Stimulated activated CD8-positive, alpha-beta memory T cell treated with anti-CD3 and anti-CD28 coated beads, Interleukin-4, amount 100 ng/mL, for 24 hours (primary cell): ENCODE measurements around the gene NOS1.
"Not testable (repeated sequence)": the region's sequence is repeated elsewhere in the genome, so short reads cannot be mapped to it uniquely, and the experiment has no call there.

ENCODE experiments used
- DNase-seq: peaks from one replicate; pipeline ENCODE4 v3.0.0-alpha.2; 2020; ENCODE audit warnings: low read depth

Gene NOS1

DNA sequence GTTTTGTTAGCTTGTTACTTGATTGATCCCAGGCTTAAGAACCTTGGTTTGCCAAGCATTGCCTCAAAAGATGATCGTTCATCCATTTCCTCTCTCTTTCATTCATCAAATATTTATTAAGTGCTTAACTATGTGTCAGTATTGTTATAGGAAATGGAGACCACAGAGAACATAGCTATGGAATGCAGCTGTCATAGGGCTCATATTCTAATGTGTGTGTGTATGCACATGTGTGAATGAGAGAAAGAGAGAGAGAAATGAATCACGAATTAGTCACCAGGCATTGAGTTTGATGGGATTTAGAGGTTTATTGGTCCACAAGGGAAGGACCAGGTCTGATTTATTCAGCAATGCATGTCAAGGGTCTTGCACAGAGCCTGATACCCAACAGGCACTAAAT is 100.2 kb downstream of the NOS1 start:
- no peak for DNase-seq

DNA sequence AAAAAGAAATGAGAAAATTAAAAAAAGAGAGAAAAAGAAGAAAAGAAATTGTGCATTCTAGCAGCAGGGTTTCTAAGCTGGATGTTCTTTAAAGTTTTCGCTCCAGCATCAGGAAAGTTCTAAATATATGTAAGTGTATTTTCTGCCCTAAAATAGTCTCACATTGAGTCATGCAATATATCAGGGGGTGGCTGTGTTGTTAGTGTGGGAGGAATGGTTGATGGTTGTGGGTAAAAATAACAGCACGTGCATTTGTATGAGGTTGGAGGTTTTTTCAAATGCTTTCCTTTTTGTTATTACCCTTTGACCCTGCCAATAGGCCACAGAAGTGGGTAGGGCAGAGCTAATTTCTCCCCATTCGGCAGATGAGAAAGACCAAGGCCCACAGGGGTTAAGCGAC is 106.0 kb downstream of the NOS1 start:
- DNase-seq: no peak

DNA sequence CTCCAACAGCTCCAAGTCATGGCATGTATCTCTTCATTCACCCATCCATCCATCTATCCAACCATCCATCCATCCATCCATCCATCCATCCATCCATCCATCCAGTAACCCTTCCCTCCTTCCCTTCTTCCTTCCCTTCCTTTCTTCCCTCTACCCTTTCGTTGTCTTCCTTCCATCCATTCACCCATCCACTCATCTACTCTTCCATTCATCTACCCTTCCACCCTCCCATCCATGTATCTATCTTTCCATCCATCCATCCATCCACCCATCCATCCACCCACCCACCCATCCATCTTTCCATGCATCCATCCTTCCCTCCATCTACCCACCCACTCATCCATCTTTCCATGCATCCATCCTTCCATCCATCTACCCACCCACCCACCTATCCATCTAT is 117.9 kb downstream of the NOS1 start:
- DNase-seq: no peak

DNA sequence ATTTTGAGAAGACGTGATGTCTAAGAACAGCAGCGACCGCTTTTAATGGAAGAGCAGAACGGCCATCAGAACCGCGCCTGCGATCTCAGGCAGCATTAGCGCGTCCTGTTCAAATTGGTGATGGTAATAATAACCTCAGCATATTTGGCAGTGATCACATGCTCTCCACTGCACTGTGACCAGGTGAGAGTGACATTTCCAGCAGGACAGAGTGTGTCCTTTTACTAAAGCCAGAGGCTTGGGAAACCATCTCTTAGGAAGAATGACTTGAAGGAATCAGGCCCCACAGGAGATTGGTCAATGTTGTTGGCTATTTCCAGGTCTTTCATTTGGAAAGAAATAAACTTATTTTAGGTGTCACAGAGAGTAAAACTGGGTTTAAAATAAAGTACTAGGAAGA is 119.7 kb downstream of the NOS1 start:
- DNase-seq: no peak

DNA sequence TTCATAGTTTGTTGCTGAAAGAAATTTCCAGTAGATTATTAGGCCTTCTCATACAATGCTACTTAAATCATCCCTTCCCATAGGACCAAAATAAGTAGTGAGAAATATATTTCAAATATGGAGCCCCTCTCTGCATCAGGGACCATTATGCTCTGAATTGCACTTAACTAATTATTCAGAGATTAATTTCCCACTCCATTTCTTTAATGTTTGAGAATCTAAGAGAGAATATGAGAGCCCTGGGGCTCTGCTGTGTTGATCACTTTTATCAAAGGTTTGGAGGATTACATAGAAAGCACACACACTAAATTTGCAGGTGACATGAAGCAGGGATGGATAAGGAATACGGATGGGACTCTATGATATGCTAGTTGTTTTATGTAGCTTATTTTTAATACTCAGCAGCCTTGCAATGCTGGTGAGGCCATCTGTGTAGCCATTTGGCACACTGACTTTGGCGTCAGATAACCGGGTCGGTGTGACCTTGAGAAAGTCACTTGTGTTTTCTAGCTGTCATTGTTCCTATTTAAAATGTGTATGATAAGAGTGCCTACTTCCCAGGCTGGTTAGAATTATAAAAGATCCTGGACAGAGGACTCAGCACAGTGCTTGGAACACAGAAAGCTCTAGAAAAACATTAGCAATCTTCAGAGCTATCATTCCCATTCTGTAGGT is 121.2 kb downstream of the NOS1 start:
- DNase-seq: no peak

DNA sequence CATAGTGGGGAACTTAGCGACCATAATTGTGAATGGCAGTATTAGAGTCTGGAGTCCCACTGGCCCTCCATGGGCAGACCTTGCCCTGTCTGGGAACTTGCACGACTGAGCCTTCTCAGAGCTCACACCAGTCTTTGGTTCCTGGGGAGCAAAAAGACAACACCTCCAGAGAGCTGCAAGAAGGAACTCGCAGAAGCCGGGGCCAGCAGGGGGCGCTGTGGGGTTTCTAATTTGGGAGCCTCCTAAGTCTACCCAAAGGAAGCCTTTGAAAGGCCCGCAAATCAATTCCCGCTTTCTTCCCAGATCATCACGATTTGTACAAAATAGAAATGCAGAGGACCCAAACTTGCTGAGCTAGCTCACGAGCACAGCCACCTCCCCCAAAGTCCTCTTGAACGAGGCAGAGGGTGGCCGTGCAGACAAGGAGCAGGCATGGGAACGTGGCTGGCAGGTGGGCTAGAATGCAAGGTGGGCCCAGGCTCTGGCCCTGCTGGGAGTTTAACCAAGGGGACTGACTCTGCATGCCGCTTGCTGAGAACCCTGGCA is 124.9 kb downstream of the NOS1 start:
- DNase-seq: peak; percentile 72

DNA sequence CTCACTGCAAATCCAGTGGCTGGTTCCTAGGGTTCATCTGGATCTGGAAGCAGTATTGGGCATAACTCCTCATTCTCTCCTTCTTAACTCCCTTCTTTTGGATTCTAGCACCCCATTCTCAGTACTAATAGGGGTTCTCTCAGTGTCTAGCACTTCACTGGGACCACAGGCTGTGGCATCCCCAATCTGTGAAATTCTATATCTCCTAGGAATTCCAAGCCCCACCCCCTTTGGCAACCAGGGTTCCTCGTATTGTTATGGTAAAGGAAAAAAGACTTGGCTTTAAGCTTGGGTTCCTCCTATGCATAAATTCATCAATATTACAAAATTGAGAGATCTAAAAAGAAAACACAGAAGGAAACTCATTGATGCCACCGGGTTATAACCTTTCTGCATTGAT is 126.2 kb downstream of the NOS1 start:
- DNase-seq: no peak

DNA sequence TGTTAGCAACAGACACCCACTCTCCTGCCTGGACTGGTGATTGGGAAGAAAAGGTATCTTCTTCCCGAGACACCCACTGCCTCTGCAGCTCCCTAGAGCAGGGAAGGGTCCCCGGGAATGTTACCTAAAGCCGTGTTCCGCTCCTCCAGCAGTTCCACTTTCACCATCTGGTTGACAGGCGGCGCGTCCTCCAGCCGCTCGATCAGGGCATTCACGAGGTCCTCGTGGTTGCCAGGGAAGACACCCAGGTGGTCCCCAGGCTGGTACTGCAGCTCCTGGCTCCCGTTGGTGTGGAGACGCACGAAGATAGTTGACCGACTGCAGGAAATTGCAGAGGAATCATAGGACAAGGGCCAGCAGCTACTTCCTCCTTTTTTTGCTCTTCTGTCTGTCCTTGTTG is 127.0 kb downstream of the NOS1 start:
- DNase-seq: no peak

DNA sequence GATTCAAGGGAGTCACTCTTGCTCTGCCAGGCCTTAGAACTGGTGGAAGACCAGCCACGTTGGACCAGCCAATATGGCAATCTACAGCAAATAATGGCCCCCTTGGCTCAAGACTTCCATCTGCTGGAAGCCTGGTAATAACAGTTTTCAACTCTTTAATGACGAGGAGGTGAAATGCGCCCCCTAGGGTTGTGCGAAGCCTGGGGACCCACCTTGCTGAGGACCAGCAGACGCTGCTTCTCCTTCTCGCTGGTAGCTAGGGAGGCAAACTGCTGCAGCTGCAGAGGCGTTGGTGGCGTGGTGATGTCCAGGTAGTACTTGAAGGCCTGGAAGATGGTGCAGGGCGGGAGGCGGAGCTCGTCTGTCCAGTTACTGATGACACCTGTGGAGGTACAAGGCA is 129.7 kb downstream of the NOS1 start:
- no peak for DNase-seq

DNA sequence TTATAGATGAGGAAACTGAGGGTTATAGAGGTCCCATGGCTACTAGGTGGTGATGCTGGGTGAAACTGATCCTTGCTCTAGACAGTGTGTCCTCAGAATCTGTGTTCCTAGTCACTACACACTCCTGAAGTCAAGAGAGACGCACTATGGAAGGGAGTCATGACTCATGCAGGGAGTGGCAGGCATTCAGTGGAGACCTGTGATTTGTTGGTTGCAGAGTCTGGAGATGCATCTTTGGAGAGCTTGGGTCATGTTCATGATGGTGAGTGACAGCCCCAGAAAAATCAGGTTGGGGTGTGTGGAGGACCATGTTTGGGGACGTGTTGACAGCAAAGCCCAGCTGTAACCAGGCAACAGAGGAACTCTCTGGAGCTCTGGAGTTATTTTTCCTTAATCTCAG is 133.2 kb downstream of the NOS1 start:
- no peak for DNase-seq

DNA sequence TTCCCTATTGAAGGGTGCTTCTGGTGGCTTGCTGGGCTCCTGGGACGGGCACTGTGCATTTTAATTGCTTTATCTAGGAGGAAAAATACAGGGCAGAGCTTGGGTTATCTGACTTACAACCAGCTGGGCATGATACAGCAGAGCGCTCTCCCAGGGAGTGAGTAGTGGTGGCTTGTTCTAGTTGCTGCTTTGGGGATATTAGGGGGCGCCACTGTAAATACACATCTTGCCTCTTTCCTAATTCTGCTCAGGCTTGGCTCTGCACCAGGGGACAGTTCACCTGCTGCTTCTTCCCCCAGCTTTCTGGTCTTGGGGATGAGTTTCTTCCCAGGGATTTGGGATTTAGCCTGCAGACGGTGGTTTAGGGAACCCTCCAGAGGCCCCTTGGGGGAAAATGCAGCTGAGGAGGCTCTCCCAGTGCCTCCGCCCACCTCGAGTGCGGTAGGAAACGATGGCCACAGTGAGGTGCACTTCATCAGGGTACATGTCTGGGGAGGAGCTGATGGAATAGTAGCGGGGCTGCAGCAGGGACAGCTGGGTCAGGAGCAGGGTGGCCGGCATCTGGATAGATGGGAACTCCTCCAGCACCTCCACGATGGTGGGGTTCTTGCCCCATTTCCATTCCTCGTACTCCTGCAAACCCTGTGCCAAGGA is 134.3 kb downstream of the NOS1 start:
- DNase-seq: no peak

DNA sequence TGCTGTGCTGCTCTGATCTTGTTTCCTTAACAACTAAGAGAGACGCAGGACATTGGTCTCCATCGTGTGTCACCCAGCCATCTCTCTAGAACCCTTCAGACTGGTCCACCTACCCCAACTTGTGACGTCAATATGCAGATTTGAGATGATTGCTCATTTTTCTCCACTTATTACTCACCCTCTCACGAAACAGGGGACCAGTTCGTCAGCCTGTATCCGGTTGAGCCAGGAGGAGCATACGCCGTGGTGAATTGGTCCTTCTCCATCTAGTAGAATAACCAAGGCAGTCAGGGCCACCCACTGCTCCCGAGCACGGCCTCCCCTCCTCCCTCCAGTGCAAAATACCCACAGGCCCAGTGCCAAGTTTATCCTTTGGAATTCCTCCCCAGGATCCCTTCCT is 134.9 kb downstream of the NOS1 start:
- DNase-seq: no peak

DNA sequence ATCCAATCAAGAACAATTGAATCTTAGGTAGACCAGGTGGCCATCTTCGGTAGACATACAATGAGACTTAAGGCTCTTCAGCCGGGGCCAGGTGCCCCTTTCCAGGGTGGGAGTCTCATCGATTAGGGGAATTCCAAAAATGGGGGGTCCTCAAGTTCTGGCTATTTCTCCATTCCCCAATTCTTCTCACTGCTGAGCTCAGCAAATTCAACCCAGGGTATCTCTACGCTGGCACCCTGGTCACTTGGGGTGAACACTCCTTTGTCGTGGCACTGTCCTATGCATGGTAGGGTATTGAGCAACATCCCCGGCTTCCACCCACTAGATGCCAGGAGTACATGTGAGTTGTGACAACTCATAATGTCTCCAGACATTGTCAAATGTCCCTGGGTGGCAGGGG is 136.2 kb downstream of the NOS1 start:
- DNase-seq: no peak

DNA sequence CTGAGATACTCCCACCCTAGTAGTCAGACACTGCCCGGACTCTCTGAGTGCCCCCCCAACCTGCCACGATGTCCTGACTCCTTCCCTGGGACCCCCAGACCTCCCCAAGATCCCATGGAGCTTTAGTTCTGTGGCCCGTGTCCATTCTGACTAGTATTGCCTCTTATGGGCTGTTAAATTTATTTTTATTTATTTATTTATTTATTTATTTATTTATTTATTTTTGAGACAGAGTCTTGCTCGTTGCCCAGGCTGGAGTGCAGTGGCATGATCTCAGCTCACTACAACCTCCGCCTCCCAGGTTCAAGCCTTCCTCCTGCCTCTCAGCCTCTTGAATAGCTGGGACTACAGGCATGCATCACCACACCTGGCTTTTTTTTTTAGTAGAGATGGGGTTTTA is 140.5 kb downstream of the NOS1 start:
- DNase-seq: not testable (repeated sequence)

DNA sequence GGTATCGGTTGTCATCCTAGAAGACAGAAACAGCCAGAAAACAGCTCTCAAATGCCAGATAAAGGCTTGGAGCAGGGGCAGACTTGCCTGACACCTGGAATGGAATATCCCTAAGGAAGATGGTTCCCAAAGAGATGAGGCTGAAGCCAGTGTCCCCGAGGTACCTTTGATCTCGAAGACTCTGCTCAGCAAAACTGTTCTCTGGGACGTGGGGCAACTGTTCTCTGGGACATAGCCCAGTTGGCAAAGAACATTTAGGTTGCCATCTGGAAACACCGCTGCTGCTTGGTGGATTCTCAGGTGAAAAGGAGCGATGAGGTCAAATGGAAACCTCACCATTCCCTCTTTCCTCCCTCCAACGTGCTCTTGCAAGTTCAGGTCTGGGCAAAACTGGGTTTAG is 143.3 kb downstream of the NOS1 start:
- no peak for DNase-seq

DNA sequence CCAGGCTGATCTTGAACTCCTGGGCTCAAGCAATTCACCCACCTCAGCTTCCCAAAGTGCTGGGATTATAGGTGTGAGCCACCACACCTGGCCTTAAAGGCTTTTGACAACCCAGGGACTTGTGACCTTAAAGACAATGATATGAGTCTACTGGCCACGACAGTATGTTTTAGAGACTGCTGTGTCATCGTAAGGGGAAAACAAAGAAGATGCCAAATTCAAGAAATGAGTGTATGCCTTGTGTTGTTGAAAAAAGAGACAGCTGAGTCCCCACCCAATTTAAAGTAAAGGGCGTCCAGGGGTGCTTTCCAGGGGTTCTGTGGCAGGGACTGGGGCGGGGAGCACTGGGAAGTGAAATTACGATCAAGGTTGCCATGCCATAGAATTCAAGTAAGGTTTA is 144.7 kb downstream of the NOS1 start:
- no peak for DNase-seq

DNA sequence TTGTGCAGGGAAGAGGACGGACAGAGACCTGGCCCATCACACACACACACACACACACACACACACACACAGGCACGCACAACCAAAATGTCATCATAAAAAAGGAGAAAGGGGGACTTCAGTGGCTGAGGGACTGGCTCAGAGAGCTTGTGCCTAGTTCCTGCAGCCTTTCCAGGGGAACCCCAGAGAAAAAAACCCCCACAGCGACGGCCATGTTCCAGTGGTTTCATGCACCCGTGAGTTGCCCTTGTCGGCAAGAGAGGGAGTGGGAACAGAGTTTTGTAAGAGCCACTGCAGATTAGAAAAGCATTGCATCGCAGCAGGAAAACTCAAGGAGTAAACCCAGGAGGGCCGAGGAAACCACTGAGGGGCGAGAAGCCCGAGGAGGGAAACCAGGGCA is 146.6 kb downstream of the NOS1 start:
- DNase-seq: no peak

DNA sequence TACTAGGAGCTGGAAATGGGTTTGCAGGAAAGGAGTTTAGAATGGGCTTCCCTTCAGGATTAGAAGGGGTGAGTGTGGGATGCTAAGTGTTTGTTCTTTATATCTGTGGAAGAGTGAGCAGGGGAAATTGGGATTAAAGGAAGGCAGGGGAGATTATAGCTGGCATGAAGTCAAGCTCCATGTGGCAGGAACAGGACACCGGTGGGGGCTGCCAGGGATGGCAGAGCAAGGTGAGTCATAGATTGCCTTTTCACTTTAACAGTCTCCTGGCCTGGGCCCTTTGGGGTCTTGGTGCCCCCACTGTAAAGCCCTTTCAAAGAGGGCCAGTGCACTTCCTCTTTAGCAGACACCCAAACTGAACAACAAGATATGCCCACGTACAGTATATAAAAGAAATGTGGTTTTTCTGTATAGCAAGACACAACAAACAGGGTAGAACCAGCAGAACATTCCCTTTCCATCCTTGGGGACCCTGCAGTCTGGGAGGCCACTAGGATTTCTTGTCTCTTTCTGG is 148.1 kb downstream of the NOS1 start:
- DNase-seq: no peak

DNA sequence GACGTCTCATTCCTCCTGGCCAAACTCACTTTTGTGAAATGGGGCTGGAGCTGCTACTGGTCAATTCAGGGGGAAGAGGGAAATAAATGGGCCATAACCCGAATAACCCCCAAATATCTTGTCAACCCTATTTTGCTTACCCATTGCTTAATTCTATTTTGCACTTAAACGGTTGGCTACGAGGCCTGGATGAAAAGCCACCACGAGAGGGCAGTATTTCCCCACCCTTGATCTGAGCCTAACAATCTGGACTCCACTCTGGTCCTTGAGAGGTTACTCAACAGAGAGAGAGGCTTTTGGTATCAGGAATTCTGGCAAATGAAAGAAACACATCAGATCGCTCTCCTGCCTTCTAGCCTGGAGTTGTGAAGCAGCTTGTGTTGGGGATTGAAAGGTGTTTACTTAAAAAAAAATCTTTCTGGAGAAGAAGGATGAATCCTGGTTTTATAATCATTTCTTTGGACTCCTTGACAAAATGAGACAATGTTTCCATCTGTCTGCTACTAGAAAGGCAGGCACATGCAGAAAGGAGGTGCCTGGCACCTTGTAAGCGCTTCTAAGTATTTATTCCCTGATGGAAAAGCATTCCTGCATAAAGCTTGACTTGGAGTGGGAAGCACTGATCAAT is 148.7 kb downstream of the NOS1 start:
- DNase-seq: peak; percentile 41

DNA sequence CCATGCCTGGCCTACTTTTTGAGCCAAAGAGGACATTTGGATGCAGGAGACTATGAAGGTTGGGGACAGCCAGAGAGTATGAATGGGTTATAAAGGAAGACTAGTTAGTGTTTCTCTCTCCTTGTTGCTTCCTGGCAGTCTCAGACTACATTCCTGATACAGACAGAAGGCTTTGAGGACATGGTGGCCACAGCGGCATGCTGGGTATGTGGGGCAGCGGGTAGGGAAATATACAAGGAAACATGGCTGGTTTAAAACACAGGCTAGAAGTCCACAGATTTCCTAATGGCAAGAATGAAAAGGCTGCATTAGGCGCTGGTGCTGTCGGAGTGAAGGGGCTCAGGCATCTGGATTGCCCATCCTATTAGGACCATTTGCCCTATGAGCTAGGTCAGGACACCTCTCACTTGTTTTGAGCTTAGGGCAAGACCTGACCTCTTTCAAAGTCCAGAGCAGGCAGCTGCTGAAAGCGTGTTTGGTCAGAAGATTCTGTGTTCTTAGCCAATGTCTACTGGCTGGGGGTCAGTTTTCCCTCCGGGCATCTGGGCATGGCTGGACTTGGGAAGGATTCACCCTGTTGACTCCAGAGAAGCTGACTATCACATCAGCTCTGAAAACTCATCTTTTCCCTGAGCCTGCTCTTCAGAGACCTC is 151.0 kb downstream of the NOS1 start:
- no peak for DNase-seq

DNA sequence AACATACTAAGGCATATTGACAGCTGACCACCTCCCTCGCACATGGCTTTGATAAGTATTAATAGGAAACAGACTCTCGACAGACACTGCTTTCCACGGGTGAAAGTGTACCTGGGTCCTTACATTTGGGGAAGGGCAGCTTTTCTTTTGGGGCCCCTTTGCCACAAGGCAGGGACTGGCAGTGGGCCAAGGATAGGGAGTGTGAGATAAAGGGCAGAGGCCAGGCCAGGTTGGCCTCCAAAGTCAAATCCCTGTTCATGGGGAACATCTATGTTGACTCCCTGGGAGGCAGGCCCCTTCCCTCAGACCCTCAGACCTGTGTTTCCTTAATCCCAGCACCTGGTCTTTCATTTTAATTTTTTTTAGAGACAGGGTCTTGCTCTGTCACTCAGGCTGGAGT is 151.8 kb downstream of the NOS1 start:
- no peak for DNase-seq

DNA sequence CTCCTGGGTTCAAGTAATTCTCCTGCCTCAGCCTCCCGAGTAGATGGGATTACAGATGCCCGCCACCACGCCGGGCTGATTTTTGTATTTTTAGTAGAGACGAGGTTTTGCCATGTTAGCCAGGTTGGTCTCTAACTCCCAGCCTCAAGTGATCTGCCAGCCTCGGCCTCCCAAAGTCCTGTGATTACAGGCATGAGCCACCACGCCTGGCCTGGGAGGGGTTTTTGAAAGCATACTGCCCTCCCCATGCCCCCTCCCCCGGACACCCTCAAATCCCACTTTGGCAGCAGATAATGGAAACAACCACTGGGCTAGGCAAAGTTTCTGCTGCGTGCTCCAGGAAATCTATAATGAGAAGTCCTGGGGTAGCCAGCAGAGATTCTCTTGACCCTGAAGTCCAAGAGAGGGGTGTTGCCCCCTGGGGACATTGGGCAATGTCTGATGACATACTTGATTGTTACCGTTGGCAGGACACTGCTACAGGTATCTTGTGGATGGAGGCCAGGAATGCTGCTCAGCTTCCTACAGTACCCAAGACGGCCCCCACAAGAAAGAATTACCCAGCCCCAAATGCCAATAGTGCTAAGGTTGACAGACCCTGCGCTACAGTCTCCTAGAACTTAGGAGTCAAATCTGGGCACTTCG is 152.5 kb downstream of the NOS1 start:
- DNase-seq: no peak
